Lower leg skin (tissue), 4 donors: ENCODE results near the gene PTPRN2. TPM values are rescaled to one million over a fixed set of nuclear protein-coding genes. Genes with fewer than 3 reads are reported as not detected.

Experiments used
- DNase-seq, 2 donors: peaks; one replicate each; pipeline ENCODE4 v3.0.0-alpha.2; 2019; ENCODE audit warnings: low spot score in 2 of 2
- H3K4me3 ChIP-seq: fragments of 200-600 bp; sonication (generic); 2 replicates; pipeline ENCODE4 v1.5.1; 2017; ENCODE audit warnings: mild to moderate bottlenecking, low read depth; ENCODE audit not compliant: poor library complexity, severe bottlenecking
- CTCF ChIP-seq, 3 donors: fragments of 450-650 bp; IDR thresholded peaks; one replicate each; pipeline ENCODE4 v1.5.1; 2016; ENCODE audit warnings: antibody characterized with exemption in 3 of 3, mild to moderate bottlenecking in 3 of 3, moderate library complexity in 2 of 3
- POLR2A ChIP-seq, 2 donors: fragments of 450-650 bp; IDR thresholded peaks; one replicate each; pipeline ENCODE4 v1.6.1; 2016 to 2017; ENCODE audit warnings: antibody characterized with exemption in 2 of 2, mild to moderate bottlenecking in 1 of 2, moderate library complexity in 1 of 2
- WGBS, 2 donors: methylation state at CpG; one replicate each; pipeline ENCODE4 v1.1.5; 2018; 5-methylcytosine and 5-hydroxymethylcytosine counted together
- intact Hi-C: fragments of 100-400 bp; cut with DNase I; formaldehyde crosslinking; loops from one replicate; pipeline ENCODE4 v1.15.0; 2023; ENCODE audit warnings: low total_unique reads
- total RNA-seq, 4 donors: library from RNA; depleted of rRNA; stranded (reverse); fragments of >200 nt; gene quantifications; one replicate each; pipeline ENCODE4 v1.1.0, GENCODE V29; 2016

PTPRN2 gene
- total RNA-seq, 4 donors from 2014 or later = 0.11 to 1.6 (median 0.92) TPM

DNA sequence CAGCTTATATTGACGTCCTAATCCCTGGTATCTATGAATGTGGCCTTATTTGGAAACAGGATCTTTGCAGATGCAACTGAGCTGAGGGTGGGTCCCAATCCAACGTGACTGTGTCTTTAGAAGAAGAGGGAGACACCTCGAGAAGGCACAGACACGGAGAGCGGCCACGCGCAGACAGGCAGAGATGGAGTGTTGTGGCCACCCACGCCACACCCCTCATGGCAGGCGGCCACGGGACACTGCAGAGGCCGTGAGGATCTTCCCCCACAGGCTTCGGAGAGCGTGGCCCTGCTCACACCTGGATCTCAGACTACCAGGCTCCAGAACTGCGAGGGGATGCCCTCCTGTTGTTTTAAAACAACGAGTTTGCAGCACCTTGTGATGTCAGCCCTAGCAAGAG, 1005.9 kb downstream of the PTPRN2 start:
- no peak for DNase-seq
- no peak overlapping the region for H3K4me3 ChIP-seq
- intact Hi-C loops = no loop called here
- TF ChIP-seq CTCF (IDR thresholded peaks at IDR 0.05) (no peak), POLR2A (IDR thresholded peaks at IDR 0.05) (no peak)
- 78 to 79% methylated on average over 15 of the region's 15 CpGs for WGBS, 2 donors

DNA sequence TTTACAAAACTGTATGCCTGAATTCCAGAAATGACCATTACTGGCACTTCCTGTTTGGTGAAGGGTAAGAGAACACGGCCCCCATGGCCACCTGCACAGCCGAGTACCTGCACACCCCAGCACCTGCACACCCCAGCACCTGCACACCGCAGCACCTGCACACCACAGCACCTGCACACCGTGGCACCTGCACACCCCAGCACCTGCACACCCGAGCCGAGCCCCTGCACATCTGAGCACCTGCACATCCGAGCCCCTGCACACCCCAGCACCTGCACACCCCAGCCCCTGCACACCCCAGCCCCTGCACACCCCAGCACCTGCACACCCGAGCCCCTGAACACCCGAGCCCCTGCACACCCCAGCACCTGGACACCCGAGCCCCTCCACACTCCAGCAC, 1007.3 kb downstream of the PTPRN2 start:
- WGBS, 2 donors = 70 to 71% methylated on average over 9 to 10 of the region's 10 CpGs
- DNase-seq = no peak
- intact Hi-C loops = no loop called here

DNA sequence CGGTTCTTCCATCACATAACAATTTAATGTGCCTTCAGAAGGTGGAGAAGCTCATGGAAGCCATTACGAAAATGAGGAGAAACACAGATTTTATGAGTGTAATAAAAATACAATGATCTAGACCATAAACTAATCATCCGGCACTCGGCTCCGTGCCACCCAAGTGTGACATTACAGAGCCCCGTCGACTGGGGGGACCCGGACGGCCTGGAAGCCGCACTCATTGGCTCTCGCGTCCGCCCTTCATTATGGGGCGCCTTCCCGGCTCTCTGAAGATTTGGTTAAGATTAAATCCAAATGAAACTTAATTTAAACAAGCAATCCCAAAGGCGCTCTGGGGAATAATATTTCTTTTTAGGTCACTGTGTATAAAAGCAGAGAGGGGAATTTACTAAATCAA, 1008.2 kb downstream of the PTPRN2 start:
- no peak overlapping the region for H3K4me3 ChIP-seq
- intact Hi-C loops = no loop called here
- TF ChIP-seq POLR2A (IDR thresholded peaks at IDR 0.05) = no peak
- TF ChIP-seq CTCF (IDR thresholded peaks at IDR 0.05) = no peak
- 54 to 67% methylated on average over 16 of the region's 16 CpGs for WGBS, 2 donors
- DNase-seq = no peak

More for the DNA sequence above, 1007.3 kb downstream of the PTPRN2 start:
- H3K4me3 ChIP-seq = no peak overlapping the region
- TF ChIP-seq CTCF (IDR thresholded peaks at IDR 0.05) (no peak), POLR2A (IDR thresholded peaks at IDR 0.05) (no peak)

- no peak overlapping the region for H3K4me3 ChIP-seq
- 91 to 95% methylated on average over 31 of the region's 31 CpGs for WGBS, 2 donors
- no peak for DNase-seq
- intact Hi-C loops = no loop called here
- TF ChIP-seq CTCF (IDR thresholded peaks at IDR 0.05) (no peak), POLR2A (IDR thresholded peaks at IDR 0.05) (no peak)
Measured at GRCh38 chr7:157577796-157578339, 1009.8 kb downstream of the PTPRN2 start.

DNA sequence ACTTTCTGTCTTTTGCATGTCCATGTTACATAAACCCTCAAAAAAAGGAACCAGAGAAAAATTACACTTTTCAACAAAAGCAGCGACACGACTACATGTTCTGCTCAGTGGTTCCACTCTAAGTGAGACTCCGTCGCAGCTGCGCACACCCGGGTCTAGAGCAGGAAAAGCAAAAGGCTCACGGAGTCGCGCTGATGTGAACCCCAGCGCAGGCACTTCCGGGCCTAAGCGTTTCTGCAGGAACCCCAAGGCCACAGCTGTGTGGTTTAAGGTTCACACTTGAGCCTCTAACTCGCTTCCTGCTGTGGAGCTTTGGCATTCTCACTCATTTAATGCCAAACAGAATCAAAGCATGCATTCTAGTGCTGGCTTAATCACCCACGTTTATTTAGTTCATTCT, 1010.6 kb downstream of the PTPRN2 start:
- 77 to 85% methylated on average over 14 of the region's 14 CpGs for WGBS, 2 donors
- no peak for DNase-seq
- H3K4me3 ChIP-seq = no peak overlapping the region
- TF ChIP-seq CTCF (IDR thresholded peaks at IDR 0.05) (no peak), POLR2A (IDR thresholded peaks at IDR 0.05) (no peak)
- intact Hi-C loops = no loop called here

DNA sequence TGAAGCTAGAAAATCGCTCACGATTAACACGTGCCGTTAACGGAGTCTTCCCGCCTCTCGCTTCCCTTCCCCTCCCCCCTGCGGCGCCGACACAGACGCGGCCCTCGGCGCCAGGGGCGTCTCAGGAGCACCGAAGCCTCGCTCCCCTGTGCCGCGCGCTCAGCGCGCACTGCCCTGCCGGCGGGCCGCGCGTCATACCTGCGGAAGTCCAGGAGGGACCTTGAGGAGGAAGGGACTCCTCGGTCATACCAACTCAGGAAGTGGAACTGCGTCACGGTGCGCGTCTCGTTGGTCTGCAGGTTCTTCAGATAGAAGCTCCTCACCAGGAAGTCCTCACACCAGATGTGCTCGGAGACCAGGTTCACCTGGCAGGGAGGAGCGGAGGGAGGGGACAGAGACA, 1011.2 kb downstream of the PTPRN2 start:
- no peak overlapping the region for H3K4me3 ChIP-seq
- TF ChIP-seq CTCF (IDR thresholded peaks at IDR 0.05) (no peak), POLR2A (IDR thresholded peaks at IDR 0.05) (no peak)
- DNase-seq = no peak
- intact Hi-C loops = no loop called here
- WGBS, 2 donors = 38 to 67% methylated on average over 36 of the region's 36 CpGs
